C4-2B (cell line): ENCODE measurements around the gene GUCA2B.

Source experiments
- ZFX ChIP-seq: fragments of 450-650 bp; IDR thresholded peaks from 2 replicates; pipeline ENCODE4 v1.6.1; 2017
- TF ChIP-seq, protein P1 (sequence below): fragments of 450-650 bp; conservative IDR thresholded peaks from 2 replicates; pipeline ENCODE4 v1.5.1; 2017; ENCODE audit warnings: mild to moderate bottlenecking

DNA sequence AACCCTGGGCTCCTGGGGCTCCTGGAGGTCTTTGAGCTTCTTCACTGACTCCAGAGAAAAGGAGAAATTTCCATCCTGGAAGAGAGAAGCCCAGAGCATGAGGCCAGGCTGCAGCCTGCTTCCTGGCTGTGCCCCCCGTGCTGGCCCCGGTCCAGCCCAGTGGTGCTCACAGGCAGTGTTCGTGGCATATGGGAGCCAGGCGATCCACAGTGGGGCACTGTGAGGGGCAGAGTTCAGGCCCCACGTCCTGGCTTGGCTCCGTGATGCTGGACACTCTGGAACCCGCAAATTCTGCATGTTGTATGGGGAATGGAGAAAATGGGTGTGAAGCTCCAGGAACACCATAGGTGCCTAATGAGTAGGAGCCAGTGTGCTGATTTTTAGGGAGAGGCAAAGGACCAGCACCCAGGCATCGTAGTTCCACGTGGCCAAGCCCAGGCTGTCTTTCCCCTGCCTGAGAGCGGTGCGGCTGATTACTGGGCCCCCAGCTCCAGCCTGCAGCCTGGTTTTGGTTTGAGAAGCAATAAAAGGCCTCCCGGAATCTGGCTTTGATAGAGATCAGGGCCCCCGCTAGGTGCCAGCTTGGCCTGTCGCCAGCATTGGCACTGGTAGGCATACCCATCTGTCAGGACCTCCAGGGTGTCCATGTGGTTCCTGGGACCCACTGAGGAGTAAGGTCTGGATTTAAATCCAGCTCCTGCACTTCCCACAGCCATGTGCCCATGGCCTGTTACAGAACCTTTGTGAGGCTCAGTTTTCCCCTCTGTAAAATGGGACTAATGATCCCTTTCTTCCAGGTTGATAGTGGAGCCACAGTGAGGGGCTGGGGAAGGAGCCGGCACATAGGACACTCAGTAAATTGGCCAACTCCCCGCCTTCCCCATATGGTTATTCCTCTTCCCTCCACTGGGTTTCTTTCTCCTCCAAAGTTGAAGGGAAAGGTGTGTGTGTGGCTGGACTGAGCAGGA is 10.6 kb downstream of the GUCA2B start:
- TF ChIP-seq, protein P1, sequence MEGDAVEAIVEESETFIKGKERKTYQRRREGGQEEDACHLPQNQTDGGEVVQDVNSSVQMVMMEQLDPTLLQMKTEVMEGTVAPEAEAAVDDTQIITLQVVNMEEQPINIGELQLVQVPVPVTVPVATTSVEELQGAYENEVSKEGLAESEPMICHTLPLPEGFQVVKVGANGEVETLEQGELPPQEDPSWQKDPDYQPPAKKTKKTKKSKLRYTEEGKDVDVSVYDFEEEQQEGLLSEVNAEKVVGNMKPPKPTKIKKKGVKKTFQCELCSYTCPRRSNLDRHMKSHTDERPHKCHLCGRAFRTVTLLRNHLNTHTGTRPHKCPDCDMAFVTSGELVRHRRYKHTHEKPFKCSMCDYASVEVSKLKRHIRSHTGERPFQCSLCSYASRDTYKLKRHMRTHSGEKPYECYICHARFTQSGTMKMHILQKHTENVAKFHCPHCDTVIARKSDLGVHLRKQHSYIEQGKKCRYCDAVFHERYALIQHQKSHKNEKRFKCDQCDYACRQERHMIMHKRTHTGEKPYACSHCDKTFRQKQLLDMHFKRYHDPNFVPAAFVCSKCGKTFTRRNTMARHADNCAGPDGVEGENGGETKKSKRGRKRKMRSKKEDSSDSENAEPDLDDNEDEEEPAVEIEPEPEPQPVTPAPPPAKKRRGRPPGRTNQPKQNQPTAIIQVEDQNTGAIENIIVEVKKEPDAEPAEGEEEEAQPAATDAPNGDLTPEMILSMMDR: no peak
- no peak for TF ChIP-seq ZFX
